WTC11 (cell line): ENCODE data around the gene PMIS2. TPM values are rescaled to one million over a fixed set of nuclear protein-coding genes. Genes with fewer than 3 reads are reported as not detected.

Source experiments
- ATAC-seq: fragments of 200-7000 bp; cut with Tn5 transposase; 2 replicates; pipeline ENCODE4 v1.10.0; 2021; ENCODE audit warnings: mild to moderate bottlenecking, moderate library complexity
- CTCF ChIA-PET: fragments of 300-600 bp; sonication (Branson Sonifier 250); formaldehyde crosslinking; loops from one replicate; lab custom pipeline; 2021; ENCODE audit warnings: antibody characterized with exemption; lab: Charles Lee
- POLR2A ChIA-PET: fragments of 350-600 bp; sonication (Branson Sonifier 250); formaldehyde crosslinking; loops from one replicate; lab custom pipeline; 2021; ENCODE audit warnings: antibody characterized with exemption; lab: Charles Lee
- DNase-seq: peaks from one replicate; pipeline ENCODE4 v3.0.0; 2021; ENCODE audit warnings: low spot score
- H3K27ac Mint-ChIP-seq: 2 replicates; pipeline ENCODE4 v1.8.0; 2021; ENCODE audit warnings: mixed read lengths
- H3K27me3 Mint-ChIP-seq: 2 replicates; pipeline ENCODE4 v1.8.0; 2021; ENCODE audit warnings: low read depth, mild to moderate bottlenecking, moderate library complexity, mixed read lengths
- H3K36me3 Mint-ChIP-seq: 2 replicates; pipeline ENCODE4 v1.8.0; 2021; ENCODE audit warnings: mixed read lengths
- H3K4me1 Mint-ChIP-seq: 2 replicates; pipeline ENCODE4 v1.8.0; 2022; ENCODE audit warnings: mixed read lengths
- H3K4me3 Mint-ChIP-seq: 2 replicates; pipeline ENCODE4 v1.8.0; 2021; ENCODE audit warnings: mild to moderate bottlenecking, moderate library complexity, mixed read lengths
- H3K9me3 Mint-ChIP-seq: 2 replicates; pipeline ENCODE4 v1.8.0; 2021; ENCODE audit warnings: mixed read lengths
- FOXP1 ChIP-seq: sonication (generic); formaldehyde crosslinking; IDR thresholded peaks from 2 replicates; pipeline ENCODE4 v1.8.0; 2022; ENCODE audit warnings: missing genetic modification reagents, mild to moderate bottlenecking, moderate library complexity, borderline replicate concordance
- HMGA2 ChIP-seq: fragments of 250-450 bp; sonication (Bioruptor Pico); IDR thresholded peaks from 2 replicates; pipeline ENCODE4 v1.4.0; 2021; ENCODE audit warnings: mild to moderate bottlenecking, moderate library complexity
- NFYB ChIP-seq: sonication (generic); formaldehyde crosslinking; conservative IDR thresholded peaks from 2 replicates; pipeline ENCODE4 v1.8.0; 2022; ENCODE audit warnings: low read depth, missing genetic modification reagents
- SP1 ChIP-seq: sonication (generic); formaldehyde crosslinking; conservative IDR thresholded peaks from 2 replicates; pipeline ENCODE4 v1.8.1; 2022; ENCODE audit warnings: missing genetic modification reagents
- TP53 ChIP-seq: sonication (generic); formaldehyde crosslinking; IDR thresholded peaks from 2 replicates; pipeline ENCODE4 v1.8.1; 2023; ENCODE audit warnings: mild to moderate bottlenecking, missing genetic modification reagents
- ZNF219 ChIP-seq: sonication (generic); formaldehyde crosslinking; IDR thresholded peaks from 2 replicates; pipeline ENCODE4 v1.8.0; 2023; ENCODE audit warnings: missing genetic modification reagents, mild to moderate bottlenecking, borderline replicate concordance
- total RNA-seq: library from RNA; stranded (reverse); gene quantifications from 3 replicates; pipeline ENCODE4 v1.2.3, GENCODE V29; 2021
- TF ChIP-seq, protein P1 (sequence below): sonication (generic); formaldehyde crosslinking; IDR thresholded peaks from 2 replicates; pipeline ENCODE4 v1.8.0; 2023; ENCODE audit warnings: missing genetic modification reagents, mild to moderate bottlenecking, borderline replicate concordance
- TF ChIP-seq, protein P2 (sequence below): sonication (generic); formaldehyde crosslinking; IDR thresholded peaks from 2 replicates; pipeline ENCODE4 v1.8.1; 2023; ENCODE audit warnings: mild to moderate bottlenecking, moderate library complexity, missing genetic modification reagents
- TF ChIP-seq, protein P3 (sequence below): sonication (generic); formaldehyde crosslinking; IDR thresholded peaks from 2 replicates; pipeline ENCODE4 v1.8.1; 2023; ENCODE audit warnings: mild to moderate bottlenecking, missing genetic modification reagents, moderate library complexity
- TF ChIP-seq, protein P4 (sequence below): sonication (generic); formaldehyde crosslinking; IDR thresholded peaks from 2 replicates; pipeline ENCODE4 v1.8.0; 2023; ENCODE audit warnings: missing genetic modification reagents
- TF ChIP-seq, protein P5 (sequence below): sonication (generic); formaldehyde crosslinking; IDR thresholded peaks from 2 replicates; pipeline ENCODE4 v1.8.0; 2022; ENCODE audit warnings: mild to moderate bottlenecking, missing genetic modification reagents
- TF ChIP-seq, protein P6 (sequence below): fragments of 250-450 bp; sonication (Bioruptor Pico); IDR thresholded peaks from 2 replicates; pipeline ENCODE4 v1.9.0; 2021; ENCODE audit warnings: mild to moderate bottlenecking

PMIS2 gene
- total RNA-seq, 1 experiment from 2014 or later, result not detected

DNA sequence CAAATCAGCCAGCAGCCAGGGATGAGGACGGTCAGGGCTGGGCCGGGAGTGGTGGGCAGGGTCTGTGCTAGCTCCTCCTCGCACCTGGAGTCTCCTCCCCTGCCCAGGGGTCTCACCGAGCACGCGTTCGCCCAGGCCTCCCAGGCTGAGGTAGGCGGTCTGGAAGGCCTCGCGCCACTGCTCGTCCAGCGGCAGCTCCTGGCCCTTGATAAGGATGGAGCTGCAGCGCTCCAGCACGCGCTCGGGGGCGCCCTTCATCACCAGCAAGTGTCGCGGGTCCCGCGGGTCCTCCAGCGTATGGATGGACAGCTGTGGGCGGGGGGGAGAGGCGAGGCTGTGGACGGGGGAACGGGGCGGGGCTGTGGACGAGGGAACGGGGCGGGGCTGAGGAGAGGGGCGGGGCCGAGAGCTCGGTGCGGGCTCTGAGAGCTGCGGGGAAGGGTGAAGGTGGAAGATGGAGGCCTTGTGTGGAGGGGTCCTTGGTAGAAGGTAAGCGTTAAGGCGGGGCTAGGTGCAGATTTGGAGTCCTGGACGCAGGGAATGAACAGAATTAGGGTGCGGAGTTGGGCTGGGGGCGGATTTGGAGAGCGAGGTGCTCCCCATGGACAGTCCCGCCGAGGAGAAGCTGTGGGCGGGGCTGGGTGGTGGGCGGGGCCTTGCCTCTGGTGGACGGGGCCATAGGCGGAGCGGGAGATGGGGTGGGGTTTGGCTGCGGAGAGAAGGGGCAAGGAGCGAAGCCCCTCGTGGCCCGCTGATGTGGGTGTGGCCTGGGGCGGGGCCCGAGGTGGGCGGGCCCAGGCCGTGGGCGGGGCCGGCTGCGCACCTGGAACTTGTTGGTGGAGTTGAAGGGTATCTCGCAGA lies 28.2 kb upstream of the PMIS2 start (continued):
- 0 out of 2 replicates have a peak, but pooled peaks have one; percentile 44 for TF ChIP-seq ZNF219 (CRISPR knock-in tag)
- TF ChIP-seq, protein P1, sequence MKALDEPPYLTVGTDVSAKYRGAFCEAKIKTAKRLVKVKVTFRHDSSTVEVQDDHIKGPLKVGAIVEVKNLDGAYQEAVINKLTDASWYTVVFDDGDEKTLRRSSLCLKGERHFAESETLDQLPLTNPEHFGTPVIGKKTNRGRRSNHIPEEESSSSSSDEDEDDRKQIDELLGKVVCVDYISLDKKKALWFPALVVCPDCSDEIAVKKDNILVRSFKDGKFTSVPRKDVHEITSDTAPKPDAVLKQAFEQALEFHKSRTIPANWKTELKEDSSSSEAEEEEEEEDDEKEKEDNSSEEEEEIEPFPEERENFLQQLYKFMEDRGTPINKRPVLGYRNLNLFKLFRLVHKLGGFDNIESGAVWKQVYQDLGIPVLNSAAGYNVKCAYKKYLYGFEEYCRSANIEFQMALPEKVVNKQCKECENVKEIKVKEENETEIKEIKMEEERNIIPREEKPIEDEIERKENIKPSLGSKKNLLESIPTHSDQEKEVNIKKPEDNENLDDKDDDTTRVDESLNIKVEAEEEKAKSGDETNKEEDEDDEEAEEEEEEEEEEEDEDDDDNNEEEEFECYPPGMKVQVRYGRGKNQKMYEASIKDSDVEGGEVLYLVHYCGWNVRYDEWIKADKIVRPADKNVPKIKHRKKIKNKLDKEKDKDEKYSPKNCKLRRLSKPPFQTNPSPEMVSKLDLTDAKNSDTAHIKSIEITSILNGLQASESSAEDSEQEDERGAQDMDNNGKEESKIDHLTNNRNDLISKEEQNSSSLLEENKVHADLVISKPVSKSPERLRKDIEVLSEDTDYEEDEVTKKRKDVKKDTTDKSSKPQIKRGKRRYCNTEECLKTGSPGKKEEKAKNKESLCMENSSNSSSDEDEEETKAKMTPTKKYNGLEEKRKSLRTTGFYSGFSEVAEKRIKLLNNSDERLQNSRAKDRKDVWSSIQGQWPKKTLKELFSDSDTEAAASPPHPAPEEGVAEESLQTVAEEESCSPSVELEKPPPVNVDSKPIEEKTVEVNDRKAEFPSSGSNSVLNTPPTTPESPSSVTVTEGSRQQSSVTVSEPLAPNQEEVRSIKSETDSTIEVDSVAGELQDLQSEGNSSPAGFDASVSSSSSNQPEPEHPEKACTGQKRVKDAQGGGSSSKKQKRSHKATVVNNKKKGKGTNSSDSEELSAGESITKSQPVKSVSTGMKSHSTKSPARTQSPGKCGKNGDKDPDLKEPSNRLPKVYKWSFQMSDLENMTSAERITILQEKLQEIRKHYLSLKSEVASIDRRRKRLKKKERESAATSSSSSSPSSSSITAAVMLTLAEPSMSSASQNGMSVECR (CRISPR knock-in tag), result peak; percentile 81; the same call in 1 of the 2 replicates
- TF ChIP-seq, protein P2, sequence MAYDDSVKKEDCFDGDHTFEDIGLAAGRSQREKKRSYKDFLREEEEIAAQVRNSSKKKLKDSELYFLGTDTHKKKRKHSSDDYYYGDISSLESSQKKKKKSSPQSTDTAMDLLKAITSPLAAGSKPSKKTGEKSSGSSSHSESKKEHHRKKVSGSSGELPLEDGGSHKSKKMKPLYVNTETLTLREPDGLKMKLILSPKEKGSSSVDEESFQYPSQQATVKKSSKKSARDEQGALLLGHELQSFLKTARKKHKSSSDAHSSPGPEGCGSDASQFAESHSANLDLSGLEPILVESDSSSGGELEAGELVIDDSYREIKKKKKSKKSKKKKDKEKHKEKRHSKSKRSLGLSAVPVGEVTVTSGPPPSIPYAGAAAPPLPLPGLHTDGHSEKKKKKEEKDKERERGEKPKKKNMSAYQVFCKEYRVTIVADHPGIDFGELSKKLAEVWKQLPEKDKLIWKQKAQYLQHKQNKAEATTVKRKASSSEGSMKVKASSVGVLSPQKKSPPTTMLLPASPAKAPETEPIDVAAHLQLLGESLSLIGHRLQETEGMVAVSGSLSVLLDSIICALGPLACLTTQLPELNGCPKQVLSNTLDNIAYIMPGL (CRISPR knock-in tag), result peak; percentile 27; the same call in 1 of the 2 replicates
- TF ChIP-seq, protein P3, sequence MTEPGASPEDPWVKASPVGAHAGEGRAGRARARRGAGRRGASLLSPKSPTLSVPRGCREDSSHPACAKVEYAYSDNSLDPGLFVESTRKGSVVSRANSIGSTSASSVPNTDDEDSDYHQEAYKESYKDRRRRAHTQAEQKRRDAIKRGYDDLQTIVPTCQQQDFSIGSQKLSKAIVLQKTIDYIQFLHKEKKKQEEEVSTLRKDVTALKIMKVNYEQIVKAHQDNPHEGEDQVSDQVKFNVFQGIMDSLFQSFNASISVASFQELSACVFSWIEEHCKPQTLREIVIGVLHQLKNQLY, result no peak
- TF ChIP-seq NFYB (CRISPR knock-in tag), result no peak
- TF ChIP-seq HMGA2 (CRISPR knock-in tag), result no peak
- TF ChIP-seq SP1 (CRISPR knock-in tag), result peak; percentile 86
- TF ChIP-seq, protein P4, sequence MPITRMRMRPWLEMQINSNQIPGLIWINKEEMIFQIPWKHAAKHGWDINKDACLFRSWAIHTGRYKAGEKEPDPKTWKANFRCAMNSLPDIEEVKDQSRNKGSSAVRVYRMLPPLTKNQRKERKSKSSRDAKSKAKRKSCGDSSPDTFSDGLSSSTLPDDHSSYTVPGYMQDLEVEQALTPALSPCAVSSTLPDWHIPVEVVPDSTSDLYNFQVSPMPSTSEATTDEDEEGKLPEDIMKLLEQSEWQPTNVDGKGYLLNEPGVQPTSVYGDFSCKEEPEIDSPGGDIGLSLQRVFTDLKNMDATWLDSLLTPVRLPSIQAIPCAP (CRISPR knock-in tag), result no peak
- peak; percentile 80; the same call in 1 of the 2 replicates for TF ChIP-seq FOXP1 (CRISPR knock-in tag)

DNA sequence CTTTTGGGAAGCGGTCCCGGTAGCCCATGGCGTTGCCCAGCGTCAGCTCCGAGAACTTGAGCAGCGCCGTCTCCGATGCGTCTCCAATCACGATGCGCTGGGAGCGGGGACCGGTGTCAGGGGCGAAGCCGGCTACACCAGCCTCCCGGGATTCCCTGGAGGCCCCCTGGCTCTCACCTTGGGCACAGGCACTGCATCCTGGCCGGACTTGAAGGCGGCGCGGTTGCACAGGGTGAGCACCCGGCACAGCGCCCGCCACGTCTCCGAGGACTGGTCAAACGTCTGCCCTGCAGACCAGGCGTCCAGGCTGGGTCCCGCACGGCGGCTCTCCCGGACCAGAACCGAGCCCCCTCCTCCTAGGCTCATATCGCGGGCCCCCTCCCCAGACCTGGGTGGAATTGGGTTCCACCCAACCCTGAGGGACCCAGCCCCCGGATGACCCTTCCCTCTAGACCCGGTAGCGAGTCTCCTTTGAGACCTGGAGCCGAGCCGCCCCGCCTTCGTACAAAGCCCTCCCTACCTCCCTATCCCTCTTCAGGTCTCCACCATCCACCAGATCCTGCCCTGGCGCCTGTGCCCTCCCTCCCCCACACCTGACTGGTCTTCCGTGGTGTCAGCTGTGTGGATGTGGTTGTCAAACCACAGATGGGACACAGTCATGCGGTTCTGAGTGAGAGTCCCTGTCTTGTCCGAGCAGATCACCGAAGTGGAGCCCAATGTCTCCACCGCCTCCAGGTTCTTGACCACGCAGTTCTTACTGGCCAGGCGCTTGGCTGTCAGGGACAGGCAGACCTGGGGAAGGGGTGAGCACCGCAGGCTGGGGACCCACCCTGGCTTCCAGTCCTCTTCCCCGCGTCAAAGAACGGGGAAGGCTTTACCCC lies 27.3 kb upstream of the PMIS2 start:
- Mint-ChIP-seq H3K27me3 (peaks cover 56% of the 10 kb centered on the region), H3K4me1 (peaks cover 12% of the 10 kb centered on the region), H3K4me3 (peak overlapping the region; percentile 51), H3K27ac (no peak overlapping the region), H3K9me3 (no peaks in the 10 kb centered on the region), H3K36me3 (no peaks in the 10 kb centered on the region)
- TF ChIP-seq FOXP1 (CRISPR knock-in tag) (peak; percentile 19; the same call in 1 of the 2 replicates), TP53 (CRISPR knock-in tag) (0 out of 2 replicates have a peak, but pooled peaks have one; percentile 30)
- TF ChIP-seq, protein P4 (CRISPR knock-in tag), result no peak
- TF ChIP-seq, protein P5, sequence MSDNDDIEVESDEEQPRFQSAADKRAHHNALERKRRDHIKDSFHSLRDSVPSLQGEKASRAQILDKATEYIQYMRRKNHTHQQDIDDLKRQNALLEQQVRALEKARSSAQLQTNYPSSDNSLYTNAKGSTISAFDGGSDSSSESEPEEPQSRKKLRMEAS (CRISPR knock-in tag), result peak; percentile 17; the same call in 1 of the 2 replicates
- TF ChIP-seq, protein P6, sequence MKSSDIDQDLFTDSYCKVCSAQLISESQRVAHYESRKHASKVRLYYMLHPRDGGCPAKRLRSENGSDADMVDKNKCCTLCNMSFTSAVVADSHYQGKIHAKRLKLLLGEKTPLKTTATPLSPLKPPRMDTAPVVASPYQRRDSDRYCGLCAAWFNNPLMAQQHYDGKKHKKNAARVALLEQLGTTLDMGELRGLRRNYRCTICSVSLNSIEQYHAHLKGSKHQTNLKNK (CRISPR knock-in tag), result no peak
- DNase-seq, result no peak
- peak; percentile 1; the same call in 1 of the 2 replicates for ATAC-seq
- POLR2A ChIA-PET, result interaction anchor here (0.6 to 1.8 kb wide), 7 partner anchors 10 to 162 kb away, joined by 3 to 14 read pairs (median 4); partner anchors contain the start of genes COX6B1, DMKN and HAUS5
- CTCF ChIA-PET, result interaction anchor here (0.9 to 3.9 kb wide), 29 partner anchors 10 to 491 kb away, joined by 3 to 62 read pairs (median 7); partner anchors contain the start of genes COX6B1, DMKN, HAUS5 and KIRREL2
